AG04450 (cell line): ENCODE results near the gene COMMD4. TPM values are rescaled to one million over a fixed set of nuclear protein-coding genes. Genes with fewer than 3 reads are reported as not detected.
"Not testable (repeated sequence)": the region's sequence is repeated elsewhere in the genome, so short reads cannot be mapped to it uniquely, and the experiment has no call there.

Experiments
- CTCF ChIA-PET: fragments of 300-600, 350-600 bp; formaldehyde crosslinking; extraction: SDS; loops from one replicate; lab custom pipeline; 2022; ENCODE audit warnings: antibody characterized with exemption, inconsistent platforms; lab: Charles Lee
- POLR2A ChIA-PET: fragments of 350-600 bp; formaldehyde crosslinking; extraction: SDS; loops from one replicate; lab custom pipeline; 2021; ENCODE audit warnings: antibody characterized with exemption, inconsistent platforms; lab: Yijun Ruan, JAX
- DNase-seq: peaks from one replicate; pipeline ENCODE4 v3.0.0-alpha.2; 2011; ENCODE audit warnings: low read depth, low spot score
- H3K27ac ChIP-seq: one replicate; pipeline ENCODE4 v1.5.1; 2012; ENCODE audit warnings: low read depth, low read length, control low read depth
- H3K27me3 ChIP-seq: one replicate; pipeline ENCODE4 v1.6.0; 2012; ENCODE audit warnings: low read length; ENCODE audit not compliant: control insufficient read depth, insufficient read depth
- H3K4me3 ChIP-seq: 2 replicates; pipeline ENCODE4 v1.5.1; 2011; ENCODE audit warnings: mild to moderate bottlenecking, low read depth, low read length, control low read depth
- H3K9me3 ChIP-seq: 2 replicates; pipeline ENCODE4 v1.5.1; 2012; ENCODE audit warnings: low read length; ENCODE audit not compliant: control insufficient read depth, insufficient read depth
- CTCF ChIP-seq: IDR thresholded peaks from 2 replicates; pipeline ENCODE4 v1.5.1; 2011; ENCODE audit warnings: low read depth, low read length, control low read depth, inconsistent platforms
- polyA plus RNA-seq: library from polyadenylated mRNA; depleted of rRNA; stranded (reverse); fragments of >200 nt; gene quantifications from 2 replicates; pipeline ENCODE4 v1.2.3, GENCODE V29; 2011

COMMD4 gene
- polyA plus RNA-seq, 1 experiment: 52.4 TPM

DNA sequence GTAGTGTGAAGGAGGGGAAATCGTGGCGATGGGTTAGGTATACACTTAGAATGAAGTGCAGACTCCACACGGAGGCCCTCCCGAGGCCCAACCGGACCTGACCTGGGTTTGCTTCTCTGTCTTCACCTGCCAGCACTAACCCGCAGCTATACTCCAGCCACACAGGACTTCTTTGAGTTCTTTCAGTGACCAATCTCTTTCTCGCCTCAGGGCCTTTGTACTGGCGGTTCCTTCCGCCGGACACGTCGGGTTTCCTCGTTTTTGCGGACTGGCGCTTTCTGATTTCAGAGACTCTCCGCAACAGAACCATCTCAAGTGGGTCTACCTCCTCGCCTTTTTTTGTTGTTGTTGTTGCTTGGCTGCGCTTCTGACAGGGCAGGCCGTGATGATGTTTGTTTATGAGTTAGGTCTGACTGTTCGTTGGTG is 10.9 kb downstream of the COMMD4 start, which contains the start of gene NEIL1:
NEIL1 (plus strand) TSS at position 244 of the 426 bp plus-strand sequence. CDS start 1,867 bp downstream, outside the sequence.
- H3K27ac ChIP-seq: no peak within 1 kb of the TSS
- ChIA-PET POLR2A (no interaction called here), CTCF (no interaction called here)
- H3K9me3 ChIP-seq: no peaks in the 10 kb centered on the region; the same call in 1 of the 2 replicates
- peaks cover 22% of the 10 kb centered on the region for H3K27me3 ChIP-seq
- no peak for DNase-seq
- no peak for TF ChIP-seq CTCF
- peak within 1 kb of the TSS; percentile 69 for H3K4me3 ChIP-seq

GRCh38 chr15:75347222-75348033 is 11.6 kb downstream of the COMMD4 start:
- Histone ChIP-seq H3K27ac (no peak overlapping the region), H3K9me3 (no peaks in the 10 kb centered on the region; the same call in 1 of the 2 replicates), H3K27me3 (peaks cover 22% of the 10 kb centered on the region), H3K4me3 (peak overlapping the region; percentile 69)
- no peak for DNase-seq
- TF ChIP-seq CTCF: no peak
- CTCF ChIA-PET: no interaction called here
- POLR2A ChIA-PET: interaction anchor here (0.6 to 2.4 kb wide), 4 partner anchors 12 to 104 kb away, joined by 3 to 10 read pairs (median 4); partner anchors contain the start of genes MAN2C1 and SIN3A

DNA sequence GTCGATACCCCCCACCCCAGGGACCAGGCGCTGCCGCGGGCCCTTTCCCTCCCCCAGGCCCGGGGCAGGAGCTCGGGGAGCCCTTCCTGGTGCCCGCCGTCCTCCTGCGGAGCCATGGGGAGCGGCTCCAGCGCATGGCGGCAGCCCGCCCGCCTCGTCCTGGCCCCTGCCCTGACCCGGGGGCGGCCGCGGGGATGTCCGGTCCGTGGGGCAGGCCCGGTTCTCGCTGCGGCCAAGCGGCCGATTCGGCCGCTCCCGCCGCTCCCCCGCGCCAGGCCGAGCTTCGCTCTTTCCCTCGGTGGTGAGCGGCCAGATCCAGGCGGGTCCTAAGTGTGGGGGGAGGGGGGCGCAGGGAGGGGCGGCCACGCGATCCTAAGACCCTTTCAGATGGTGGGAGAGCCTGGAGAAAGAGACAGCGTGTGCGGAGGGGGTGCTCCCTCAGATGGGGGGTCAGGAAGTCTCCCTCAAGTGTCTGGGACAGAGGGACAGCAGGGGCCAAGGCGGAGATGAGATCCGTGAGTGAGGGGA is 12.2 kb downstream of the COMMD4 start:
- Histone ChIP-seq H3K27me3 (peaks cover 22% of the 10 kb centered on the region), H3K27ac (no peak overlapping the region), H3K4me3 (peak overlapping the region; percentile 69), H3K9me3 (no peaks in the 10 kb centered on the region; the same call in 1 of the 2 replicates)
- TF ChIP-seq CTCF: no peak
- ChIA-PET CTCF (no interaction called here), POLR2A (interaction anchor here (0.6 to 2.4 kb wide), 4 partner anchors 11 to 104 kb away, joined by 3 to 10 read pairs (median 4); partner anchors contain the start of genes MAN2C1 and SIN3A)
- no peak for DNase-seq

DNA sequence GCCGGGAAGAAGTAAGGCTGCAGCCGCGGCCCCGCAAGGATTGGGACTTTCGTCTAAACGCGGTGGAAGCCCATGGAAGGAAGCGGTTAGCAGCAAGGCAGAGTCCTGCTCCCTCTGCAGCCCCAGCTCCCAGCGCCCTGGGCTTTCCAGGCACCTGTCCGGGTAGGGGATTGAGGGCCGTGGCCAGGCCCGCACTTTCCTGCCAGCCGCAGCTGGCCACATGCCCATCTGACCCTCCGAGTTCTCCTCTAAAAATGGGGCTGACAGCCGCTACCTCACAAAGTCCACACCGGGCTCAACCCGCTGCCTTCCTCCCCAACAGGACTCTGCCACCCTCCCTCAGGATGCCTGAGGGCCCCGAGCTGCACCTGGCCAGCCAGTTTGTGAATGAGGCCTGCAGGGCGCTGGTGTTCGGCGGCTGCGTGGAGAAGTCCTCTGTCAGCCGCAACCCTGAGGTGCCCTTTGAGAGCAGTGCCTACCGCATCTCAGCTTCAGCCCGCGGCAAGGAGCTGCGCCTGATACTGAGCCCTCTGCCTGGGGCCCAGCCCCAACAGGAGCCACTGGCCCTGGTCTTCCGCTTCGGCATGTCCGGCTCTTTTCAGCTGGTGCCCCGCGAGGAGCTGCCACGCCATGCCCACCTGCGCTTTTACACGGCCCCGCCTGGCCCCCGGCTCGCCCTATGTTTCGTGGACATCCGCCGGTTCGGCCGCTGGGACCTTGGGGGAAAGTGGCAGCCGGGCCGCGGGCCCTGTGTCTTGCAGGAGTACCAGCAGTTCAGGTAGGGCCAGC is 12.9 kb downstream of the COMMD4 start:
- Histone ChIP-seq H3K27ac (no peak overlapping the region), H3K9me3 (no peaks in the 10 kb centered on the region; the same call in 1 of the 2 replicates), H3K4me3 (peak overlapping the region; percentile 69), H3K27me3 (peaks cover 22% of the 10 kb centered on the region)
- ChIA-PET CTCF (no interaction called here), POLR2A (interaction anchor here (0.6 to 2.4 kb wide), 4 partner anchors 15 to 103 kb away, joined by 3 to 10 read pairs (median 4); partner anchors contain the start of genes MAN2C1 and SIN3A)
- DNase-seq: no peak
- no peak for TF ChIP-seq CTCF

- H3K9me3 ChIP-seq, H3K4me3 ChIP-seq, H3K27ac ChIP-seq, DNase-seq, CTCF ChIA-PET: not testable (repeated sequence)
- POLR2A ChIA-PET: interaction anchor here (0.6 to 2.4 kb wide), 3 partner anchors 19 to 102 kb away, joined by 3 to 10 read pairs (median 4); partner anchors contain the start of genes MAN2C1 and SIN3A
- H3K27me3 ChIP-seq: peaks cover 22% of the 10 kb centered on the region
These were observed 13.4 kb downstream of the COMMD4 start for GRCh38 chr15:75349351-75349669.
